H9 (cell line): ENCODE data around the gene G6PC2. TPM values are rescaled to one million over a fixed set of nuclear protein-coding genes. Genes with fewer than 3 reads are reported as not detected.
"Not testable (repeated sequence)": the region's sequence is repeated elsewhere in the genome, so short reads cannot be mapped to it uniquely, and the experiment has no call there.

Experiments
- DNase-seq: peaks from one replicate; pipeline ENCODE4 v3.0.0-alpha.2; 2017
- H2AFZ ChIP-seq: one replicate; pipeline ENCODE4 v1.6.1; 2013; ENCODE audit warnings: mild to moderate bottlenecking, low read length, control low read depth, moderate library complexity
- H2AK5ac ChIP-seq: 2 replicates; pipeline ENCODE4 v1.6.1; 2013; ENCODE audit warnings: low read length, control low read depth, mixed read lengths; ENCODE audit not compliant: insufficient read length
- H2BK120ac ChIP-seq: one replicate; pipeline ENCODE4 v1.6.1; 2013; ENCODE audit warnings: low read depth, mild to moderate bottlenecking, low read length, control low read depth, inconsistent platforms; ENCODE audit not compliant: poor library complexity, severe bottlenecking
- H2BK12ac ChIP-seq: 2 replicates; pipeline ENCODE4 v1.6.1; 2013; ENCODE audit warnings: low read length, control low read depth, mixed read lengths, low read depth; ENCODE audit not compliant: insufficient read length
- H2BK15ac ChIP-seq: 2 replicates; pipeline ENCODE4 v1.6.1; 2013; ENCODE audit warnings: low read depth, low read length, control low read depth
- H2BK20ac ChIP-seq: one replicate; pipeline ENCODE4 v1.6.1; 2013; ENCODE audit warnings: low read depth, mild to moderate bottlenecking, low read length, control low read depth, inconsistent platforms; ENCODE audit not compliant: poor library complexity, severe bottlenecking
- H2BK5ac ChIP-seq: 2 replicates; pipeline ENCODE4 v1.6.1; 2013; ENCODE audit warnings: low read length, control low read depth, mixed read lengths; ENCODE audit not compliant: insufficient read length
- H3K14ac ChIP-seq: 2 replicates; pipeline ENCODE4 v1.6.1; 2013; ENCODE audit warnings: low read length, control low read depth; ENCODE audit not compliant: insufficient read depth
- H3K18ac ChIP-seq: 2 replicates; pipeline ENCODE4 v1.6.1; 2013; ENCODE audit warnings: low read depth, mild to moderate bottlenecking, mixed read lengths, low read length, control low read depth; ENCODE audit not compliant: insufficient read length
- H3K23ac ChIP-seq: 2 replicates; pipeline ENCODE4 v1.6.1; 2013; ENCODE audit warnings: low read length, control low read depth, mixed read lengths, low read depth; ENCODE audit not compliant: insufficient read length
- H3K23me2 ChIP-seq: 2 replicates; pipeline ENCODE4 v1.6.1; 2013; ENCODE audit warnings: low read depth, mild to moderate bottlenecking, mixed read lengths, low read length, control low read depth; ENCODE audit not compliant: insufficient read length, poor library complexity, severe bottlenecking
- H3K27ac ChIP-seq: 2 replicates; pipeline ENCODE4 v1.5.1; 2013; ENCODE audit warnings: low read length, control low read depth, mixed read lengths, low read depth; ENCODE audit not compliant: insufficient read length
- H3K27me3 ChIP-seq: 2 replicates; pipeline ENCODE4 v1.6.1; 2013; ENCODE audit warnings: low read length, control low read depth, inconsistent platforms; ENCODE audit not compliant: insufficient read depth
- H3K4ac ChIP-seq: 2 replicates; pipeline ENCODE4 v1.6.1; 2013; ENCODE audit warnings: low read depth, mild to moderate bottlenecking, control low read depth, inconsistent platforms, low read length, moderate library complexity
- H3K4me1 ChIP-seq: 2 replicates; pipeline ENCODE4 v1.6.1; 2013; ENCODE audit warnings: low read length, control low read depth, inconsistent platforms; ENCODE audit not compliant: insufficient read depth
- H3K4me2 ChIP-seq: 2 replicates; pipeline ENCODE4 v1.6.1; 2013; ENCODE audit warnings: low read length, control low read depth, mixed read lengths; ENCODE audit not compliant: insufficient read length, insufficient read depth
- H3K56ac ChIP-seq: 2 replicates; pipeline ENCODE4 v1.6.1; 2013; ENCODE audit warnings: low read depth, mild to moderate bottlenecking, mixed read lengths, low read length, control low read depth; ENCODE audit not compliant: insufficient read length
- H3K79me1 ChIP-seq: 2 replicates; pipeline ENCODE4 v1.6.1; 2013; ENCODE audit warnings: low read depth, mild to moderate bottlenecking, moderate library complexity, low read length, control low read depth, inconsistent platforms; ENCODE audit not compliant: insufficient read depth, poor library complexity, severe bottlenecking
- H3K79me2 ChIP-seq: 2 replicates; pipeline ENCODE4 v1.6.1; 2013; ENCODE audit warnings: low read length, control low read depth, inconsistent platforms; ENCODE audit not compliant: insufficient read depth
- H3K9ac ChIP-seq: 2 replicates; pipeline ENCODE4 v1.6.1; 2013; ENCODE audit warnings: low read length, control low read depth, mixed read lengths; ENCODE audit not compliant: insufficient read length; ENCODE audit errors: extremely low read depth
- H3K9me3 ChIP-seq: one replicate; pipeline ENCODE4 v1.6.1; 2013; ENCODE audit warnings: low read depth, low read length, inconsistent platforms; ENCODE audit not compliant: control insufficient read depth
- H3T11ph ChIP-seq: one replicate; pipeline ENCODE4 v1.6.1; 2013; ENCODE audit warnings: mild to moderate bottlenecking, low read length, control low read depth, inconsistent platforms
- H4K20me1 ChIP-seq: one replicate; pipeline ENCODE4 v1.6.1; 2013; ENCODE audit not compliant: control insufficient read depth, insufficient read length, insufficient read depth
- H4K5ac ChIP-seq: 2 replicates; pipeline ENCODE4 v1.6.1; 2013; ENCODE audit warnings: low read depth, mild to moderate bottlenecking, mixed read lengths, low read length, control low read depth; ENCODE audit not compliant: insufficient read length
- H4K8ac ChIP-seq: replicated peaks from 2 replicates; pipeline ENCODE4 v1.6.1; 2013; ENCODE audit warnings: low read length, control low read depth, mixed read lengths, low read depth; ENCODE audit not compliant: insufficient read length
- H4K91ac ChIP-seq: 2 replicates; pipeline ENCODE4 v1.6.1; 2013; ENCODE audit warnings: low read depth, mild to moderate bottlenecking, moderate library complexity, mixed read lengths, low read length, control low read depth; ENCODE audit not compliant: insufficient read length
- H3K27ac Mint-ChIP-seq, 3 experiments: 2 replicates in 2 of 3; 3 replicates in 1 of 3; pipeline ENCODE4 v1.8.0; 2020 to 2021; ENCODE audit warnings: mixed read lengths in 3 of 3, mild to moderate bottlenecking in 1 of 3, moderate library complexity in 1 of 3
- H3K27me3 Mint-ChIP-seq: 2 replicates; pipeline ENCODE4 v1.8.0; 2021; ENCODE audit warnings: low read depth, mild to moderate bottlenecking, moderate library complexity, mixed read lengths
- H3K36me3 Mint-ChIP-seq, 3 experiments: 2 replicates in 2 of 3; 3 replicates in 1 of 3; pipeline ENCODE4 v1.8.0; 2020 to 2021; ENCODE audit warnings: low read depth in 3 of 3, mixed read lengths in 3 of 3; ENCODE audit not compliant: insufficient read depth in 1 of 3
- H3K4me1 Mint-ChIP-seq, 2 experiments: 2 replicates each; pipeline ENCODE4 v1.8.0; 2020; ENCODE audit warnings: mixed read lengths in 2 of 2
- H3K4me3 Mint-ChIP-seq, 2 experiments: 2 replicates in 1 of 2; 3 replicates in 1 of 2; pipeline ENCODE4 v1.8.0; 2020 to 2021; ENCODE audit warnings: mild to moderate bottlenecking in 2 of 2, mixed read lengths in 2 of 2, moderate library complexity in 1 of 2
- H3K9me3 Mint-ChIP-seq, 2 experiments: 2 replicates in 1 of 2; 3 replicates in 1 of 2; pipeline ENCODE4 v1.8.0; 2020; ENCODE audit warnings: mild to moderate bottlenecking in 2 of 2, mixed read lengths in 2 of 2, moderate library complexity in 1 of 2
- WGBS: extraction: QIAGEN DNeasy Blood & Tissue Kit; methylation state at CpG from one replicate; pipeline ENCODE4 v1.1.7; 2013; ENCODE audit warnings: missing lambda C conversion rate, low lambda C conversion rate, mixed read lengths; ENCODE audit not compliant: insufficient read length; ENCODE audit errors: extremely low coverage; 5-methylcytosine and 5-hydroxymethylcytosine counted together
- total RNA-seq: library from RNA; stranded (reverse); gene quantifications from 2 replicates; pipeline ENCODE4 v1.2.1, GENCODE V29; 2021

G6PC2 gene
- total RNA-seq, 1 experiment from 2014 or later: not detected

- not testable (repeated sequence) for H3K9ac ChIP-seq, H3K4me1 Mint-ChIP-seq, H2BK12ac ChIP-seq, H3T11ph ChIP-seq, H4K20me1 ChIP-seq, H3K23ac ChIP-seq, H4K5ac ChIP-seq, H3K79me2 ChIP-seq, H3K4me1 ChIP-seq, H3K23me2 ChIP-seq, H3K4me2 ChIP-seq, H2BK5ac ChIP-seq, H3K27me3 ChIP-seq, H3K14ac ChIP-seq, H3K4ac ChIP-seq, H3K27ac Mint-ChIP-seq, H2BK120ac ChIP-seq, H3K79me1 ChIP-seq, H2AFZ ChIP-seq, H3K27me3 Mint-ChIP-seq, H3K27ac ChIP-seq, H3K4me3 Mint-ChIP-seq, H2AK5ac ChIP-seq, H2BK15ac ChIP-seq, H3K56ac ChIP-seq, H4K8ac ChIP-seq, H3K18ac ChIP-seq, DNase-seq, H3K9me3 ChIP-seq, H4K91ac ChIP-seq, H2BK20ac ChIP-seq
- H3K36me3 Mint-ChIP-seq: peaks cover 36 to 47% (median 46%) of the 10 kb centered on the region in 3 experiments
- peaks cover 14 to 16% of the 10 kb centered on the region in 2 experiments; a peak in 4 of 5 replicates for H3K9me3 Mint-ChIP-seq
- no CpG with 5 or more reads among the region's 1 CpG for WGBS
Observed at GRCh38 chr2:168870369-168870768, 30.7 kb upstream of the G6PC2 start.

GRCh38 chr2:168870824-168871223 lies 30.3 kb upstream of the G6PC2 start:
- not testable (repeated sequence) for H3K4me2 ChIP-seq
- peaks cover 14 to 16% of the 10 kb centered on the region in 2 experiments; a peak in 4 of 5 replicates for H3K9me3 Mint-ChIP-seq

More at GRCh38 chr2:168870824-168871223, 30.3 kb upstream of the G6PC2 start:
- peaks cover 35 to 47% (median 44%) of the 10 kb centered on the region in 3 experiments for H3K36me3 Mint-ChIP-seq
- H3K4me3 Mint-ChIP-seq, H3K23me2 ChIP-seq, H2BK12ac ChIP-seq, H3K23ac ChIP-seq, H3K4me1 Mint-ChIP-seq, H3T11ph ChIP-seq, H3K4ac ChIP-seq, H2AK5ac ChIP-seq, H2BK15ac ChIP-seq, H2BK20ac ChIP-seq, H3K79me1 ChIP-seq, H3K56ac ChIP-seq, DNase-seq, H3K9ac ChIP-seq, H4K8ac ChIP-seq, H3K27me3 Mint-ChIP-seq, H2BK120ac ChIP-seq, H3K27ac ChIP-seq, H3K9me3 ChIP-seq, H3K14ac ChIP-seq, H4K5ac ChIP-seq, H3K79me2 ChIP-seq, H4K20me1 ChIP-seq, H3K27me3 ChIP-seq, H3K4me1 ChIP-seq, H4K91ac ChIP-seq, H2AFZ ChIP-seq, H3K18ac ChIP-seq, H3K27ac Mint-ChIP-seq, H2BK5ac ChIP-seq: not testable (repeated sequence)
- WGBS: no CpG with 5 or more reads among the region's 4 CpGs
